Astrocyte of the cerebellum (primary cell): ENCODE measurements around the gene KCNJ12.

ENCODE experiments used
- DNase-seq: peaks from one replicate; pipeline ENCODE4 v3.0.0-alpha.2; 2011; ENCODE audit warnings: low read depth
- H3K4me3 ChIP-seq: 2 replicates; pipeline ENCODE4 v1.5.1; 2011; ENCODE audit warnings: mild to moderate bottlenecking, low read depth, low read length, moderate library complexity
- CTCF ChIP-seq: IDR thresholded peaks from 2 replicates; pipeline ENCODE4 v1.5.1; 2012; ENCODE audit warnings: low read length, low read depth, moderate library complexity, mild to moderate bottlenecking; ENCODE audit errors: missing control alignments
- in situ Hi-C: cut with HindIII; loops from 2 replicates; pipeline ENCODE4 v1.10.0; 2017; ENCODE audit warnings: low sequenced_read_pairs

KCNJ12 gene

GRCh38 chr17:21352221-21352980 lies 23.8 kb upstream of the KCNJ12 start:
- no peak overlapping the region for H3K4me3 ChIP-seq
- TF ChIP-seq CTCF: no peak
- DNase-seq: no peak
- in situ Hi-C loops: no loop called here

- DNase-seq: no peak
- in situ Hi-C loops: no loop called here
- TF ChIP-seq CTCF: no peak
- H3K4me3 ChIP-seq: no peak overlapping the region
Observed at GRCh38 chr17:21352981-21353265, 23.2 kb upstream of the KCNJ12 start.

- in situ Hi-C loops: no loop called here
- no peak for TF ChIP-seq CTCF
- no peak overlapping the region for H3K4me3 ChIP-seq
- DNase-seq: no peak
Observed at GRCh38 chr17:21353326-21354010, 22.7 kb upstream of the KCNJ12 start.

- no peak for TF ChIP-seq CTCF
- no peak for DNase-seq
- in situ Hi-C loops: no loop called here
- no peak overlapping the region for H3K4me3 ChIP-seq
Observed at GRCh38 chr17:21354796-21355385, 21.3 kb upstream of the KCNJ12 start.

GRCh38 chr17:21355586-21355985 lies 20.6 kb upstream of the KCNJ12 start:
- no peak for TF ChIP-seq CTCF
- H3K4me3 ChIP-seq: no peak overlapping the region
- in situ Hi-C loops: no loop called here
- no peak for DNase-seq

- no peak overlapping the region for H3K4me3 ChIP-seq
- no peak for DNase-seq
- in situ Hi-C loops: no loop called here
- TF ChIP-seq CTCF: no peak
Observed at GRCh38 chr17:21356537-21357127, 19.5 kb upstream of the KCNJ12 start.
